HCT116 (cell line): Measurements from ENCODE around the gene SCAI. TPM values are rescaled to one million over a fixed set of nuclear protein-coding genes. Genes with fewer than 3 reads are reported as not detected.
"Not testable (repeated sequence)": the region's sequence is repeated elsewhere in the genome, so short reads cannot be mapped to it uniquely, and the experiment has no call there.

Experiments
- ATAC-seq: fragments of 200-7000 bp; cut with Tn5 transposase; 2 replicates; pipeline ENCODE4 v1.9.1; 2020; ENCODE audit warnings: mild to moderate bottlenecking, moderate library complexity
- BruUV-seq: library from RNA; stranded (reverse); fragments of 400-500 nt; replicated peaks from 2 replicates; lab custom pipeline; 2021; lab: Mats Ljungman, UMichigan
- CTCF ChIA-PET: fragments of 300-600 bp; sonication (Branson Sonifier 250); formaldehyde crosslinking; loops from one replicate; lab custom pipeline; 2021; ENCODE audit warnings: antibody characterized with exemption; lab: Charles Lee
- POLR2A ChIA-PET: fragments of 300-600, 350-600 bp; sonication (Branson Sonifier 250); formaldehyde crosslinking; loops from one replicate; lab custom pipeline; 2021; ENCODE audit warnings: antibody characterized with exemption; lab: Charles Lee
- RAD21 ChIA-PET, 2 experiments: fragments of 300-600 bp; sonication (Branson Sonifier 250); formaldehyde crosslinking; loops; one replicate each; lab custom pipeline; 2023; ENCODE audit warnings: low total read pairs in 2 of 2; ENCODE audit not compliant: uncharacterized antibody in 2 of 2, unreplicated experiment in 2 of 2, low non-redundant PET in 1 of 2; lab: Charles Lee
- DNase-seq: peaks from one replicate; pipeline ENCODE4 v3.0.0-alpha.2; 2010; ENCODE audit warnings: low read depth, low spot score
- H2AFZ ChIP-seq: fragments of 200-600 bp; shearing (Covaris generic), sonication (generic); 2 replicates; pipeline ENCODE4 v1.6.1; 2017; ENCODE audit warnings: low read depth, mixed run types, mixed read lengths, antibody characterized with exemption, low read length; ENCODE audit not compliant: poor library complexity, severe bottlenecking
- H3K27ac ChIP-seq: 2 replicates; pipeline ENCODE4 v1.5.1; 2012; ENCODE audit warnings: low read depth, low read length
- H3K27me3 ChIP-seq: fragments of 200-600 bp; sonication (generic); 2 replicates; pipeline ENCODE4 v1.6.1; 2016; ENCODE audit warnings: mixed run types, low read length, mixed read lengths; ENCODE audit not compliant: insufficient read depth
- H3K36me3 ChIP-seq, 2 experiments: fragments of 200-500 bp in 1 of 2; fragments of 200-600 bp in 1 of 2; sonication (Bioruptor generic) in 1 of 2; sonication (generic) in 1 of 2; 2 replicates each; pipeline versions ENCODE4 v1.5.1 to v1.6.1; 2014 to 2016; ENCODE audit warnings: low read length in 2 of 2, inconsistent platforms in 1 of 2, mixed read lengths in 1 of 2, mixed run types in 1 of 2; ENCODE audit not compliant: insufficient read depth in 2 of 2, control insufficient read depth in 1 of 2
- H3K4me1 ChIP-seq, 2 experiments: fragments of 200-600 bp in 1 of 2; sonication (generic) in 1 of 2; 2 replicates each; pipeline versions ENCODE4 v1.5.1 to v1.6.1; 2012 to 2017; ENCODE audit warnings: low read length in 2 of 2, inconsistent platforms in 1 of 2, mild to moderate bottlenecking in 1 of 2, mixed read lengths in 1 of 2, mixed run types in 1 of 2, moderate library complexity in 1 of 2; ENCODE audit not compliant: insufficient read depth in 2 of 2, control insufficient read depth in 1 of 2
- H3K4me2 ChIP-seq: fragments of 200-600 bp; sonication (generic); 2 replicates; pipeline ENCODE4 v1.6.1; 2017; ENCODE audit warnings: mixed run types, low read length, mixed read lengths
- H3K4me3 ChIP-seq, 2 experiments: fragments of 200-600 bp in 1 of 2; sonication (generic) in 1 of 2; replicated peaks in 1 of 2; 2 replicates each; pipeline ENCODE4 v1.5.1; 2011 to 2016; ENCODE audit warnings: low read length in 2 of 2, control low read depth in 1 of 2, low read depth in 1 of 2, mild to moderate bottlenecking in 1 of 2, mixed read lengths in 1 of 2, mixed run types in 1 of 2
- H3K79me2 ChIP-seq: fragments of 200-600 bp; sonication (generic); 2 replicates; pipeline ENCODE4 v1.6.1; 2017; ENCODE audit warnings: mild to moderate bottlenecking, mixed run types, low read length, moderate library complexity, mixed read lengths; ENCODE audit not compliant: insufficient read depth
- H3K9ac ChIP-seq: fragments of 200-600 bp; sonication (generic); 2 replicates; pipeline ENCODE4 v1.6.1; 2016; ENCODE audit warnings: low read length, mixed read lengths
- H3K9me2 ChIP-seq: fragments of 200-600 bp; sonication (generic), shearing (Covaris generic); 2 replicates; pipeline ENCODE4 v1.6.1; 2017; ENCODE audit warnings: mixed run types, mild to moderate bottlenecking, moderate library complexity; ENCODE audit not compliant: insufficient read depth
- H3K9me3 ChIP-seq, 2 experiments: fragments of 200-500 bp in 1 of 2; fragments of 200-600 bp in 1 of 2; sonication (Bioruptor generic) in 1 of 2; sonication (generic) in 1 of 2; 2 replicates each; pipeline ENCODE4 v1.6.1; 2014 to 2017; ENCODE audit warnings: low read length in 2 of 2, mixed read lengths in 2 of 2, inconsistent platforms in 1 of 2, low read depth in 1 of 2, mild to moderate bottlenecking in 1 of 2, mixed run types in 1 of 2, moderate library complexity in 1 of 2; ENCODE audit not compliant: control insufficient read depth in 1 of 2, insufficient read depth in 1 of 2
- H4K20me1 ChIP-seq: fragments of 200-600 bp; sonication (generic), shearing (Covaris generic); 2 replicates; pipeline ENCODE4 v1.6.1; 2017; ENCODE audit warnings: mixed run types, mild to moderate bottlenecking, moderate library complexity; ENCODE audit not compliant: insufficient read depth
- CBX3 ChIP-seq: IDR thresholded peaks from 2 replicates; pipeline ENCODE4 v1.6.1; 2012; ENCODE audit warnings: low read depth
- JUND ChIP-seq: IDR thresholded peaks from 2 replicates; pipeline ENCODE4 v1.6.1; 2012
- ZFX ChIP-seq: fragments of 450-650 bp; IDR thresholded peaks from 2 replicates; pipeline ENCODE4 v1.6.1; 2017
- ZNF274 ChIP-seq: fragments of 200-500 bp; sonication (Bioruptor generic); IDR thresholded peaks from 2 replicates; pipeline ENCODE4 v1.6.1; 2014; ENCODE audit warnings: mild to moderate bottlenecking, low read depth, low read length, inconsistent platforms
- intact Hi-C: fragments of 100-400 bp; cut with micrococcal nuclease; formaldehyde crosslinking; loops from 2 replicates; pipeline ENCODE4 v1.10.0; 2022
- total RNA-seq: library from RNA; stranded (reverse); gene quantifications from one replicate; pipeline ENCODE4 v1.2.1, GENCODE V29; 2021; ENCODE audit not compliant: unreplicated experiment

The SCAI gene
- total RNA-seq, 1 experiment from 2014 or later: 14.0 TPM

GRCh38 chr9:125021069-125021468, 122.3 kb downstream of the SCAI start:
- Histone ChIP-seq H3K4me3 (no peak overlapping the region), H3K79me2 (no peaks in the 10 kb centered on the region), H3K4me1 (no peaks in the 10 kb centered on the region), H3K36me3 (no peaks in the 10 kb centered on the region; a peak in 1 of 4 replicates), H3K9me2 (no peaks in the 10 kb centered on the region), H3K27me3 (no peaks in the 10 kb centered on the region), H3K9ac (no peak overlapping the region), H3K27ac (no peak overlapping the region), H2AFZ (no peak overlapping the region), H4K20me1 (no peaks in the 10 kb centered on the region), H3K4me2 (no peak overlapping the region), H3K9me3 (no peaks in the 10 kb centered on the region)
- POLR2A ChIA-PET: no interaction called here
- BruUV-seq: no TSS peak
- CTCF ChIA-PET: no interaction called here
- DNase-seq (no peak), ATAC-seq (no peak)
- intact Hi-C loops: no loop called here
- TF ChIP-seq CBX3: no peak
- TF ChIP-seq ZNF274: no peak
- TF ChIP-seq JUND: no peak
- TF ChIP-seq ZFX: no peak
- RAD21 ChIA-PET: no interaction called here

DNA sequence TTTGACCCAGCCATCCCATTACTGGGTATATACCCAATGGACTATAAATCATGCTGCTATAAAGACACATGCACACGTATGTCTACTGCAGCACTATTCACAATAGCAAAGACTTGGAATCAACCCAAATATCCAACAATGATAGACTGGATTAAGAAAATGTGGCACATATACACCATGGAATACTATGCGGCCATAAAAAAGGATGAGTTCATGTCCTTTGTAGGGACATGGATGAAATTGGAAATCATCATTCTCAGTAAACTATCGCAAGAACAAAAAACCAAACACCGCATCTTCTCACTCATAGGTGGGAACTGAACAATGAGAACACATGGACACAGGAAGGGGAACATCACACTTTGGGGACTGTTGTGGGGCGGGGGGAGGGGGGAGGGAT, 127.7 kb downstream of the SCAI start:
- CTCF ChIA-PET, BruUV-seq, H4K20me1 ChIP-seq, H3K9ac ChIP-seq, H2AFZ ChIP-seq, H3K27me3 ChIP-seq, H3K27ac ChIP-seq, H3K36me3 ChIP-seq, H3K4me1 ChIP-seq, intact Hi-C loops, DNase-seq, H3K79me2 ChIP-seq, POLR2A ChIA-PET, H3K4me2 ChIP-seq, RAD21 ChIA-PET, H3K4me3 ChIP-seq, H3K9me3 ChIP-seq, H3K9me2 ChIP-seq, ATAC-seq: not testable (repeated sequence)

- RAD21 ChIA-PET, H3K9ac ChIP-seq, H3K27me3 ChIP-seq, H3K79me2 ChIP-seq, POLR2A ChIA-PET, H3K36me3 ChIP-seq, DNase-seq, CTCF ChIA-PET, H3K4me3 ChIP-seq, H3K4me2 ChIP-seq, ATAC-seq, BruUV-seq, H3K9me3 ChIP-seq, H2AFZ ChIP-seq, H4K20me1 ChIP-seq, intact Hi-C loops, H3K4me1 ChIP-seq, H3K27ac ChIP-seq, H3K9me2 ChIP-seq: not testable (repeated sequence)
Measured at GRCh38 chr9:125012013-125012412, 131.3 kb downstream of the SCAI start.
